ENCODE measurements around the gene IL1RAPL2. TPM values are rescaled to one million over a fixed set of nuclear protein-coding genes. Genes with fewer than 3 reads are reported as not detected.

The IL1RAPL2 gene
- total RNA-seq, 4 donors from 2014 or later: not detected

DNA sequence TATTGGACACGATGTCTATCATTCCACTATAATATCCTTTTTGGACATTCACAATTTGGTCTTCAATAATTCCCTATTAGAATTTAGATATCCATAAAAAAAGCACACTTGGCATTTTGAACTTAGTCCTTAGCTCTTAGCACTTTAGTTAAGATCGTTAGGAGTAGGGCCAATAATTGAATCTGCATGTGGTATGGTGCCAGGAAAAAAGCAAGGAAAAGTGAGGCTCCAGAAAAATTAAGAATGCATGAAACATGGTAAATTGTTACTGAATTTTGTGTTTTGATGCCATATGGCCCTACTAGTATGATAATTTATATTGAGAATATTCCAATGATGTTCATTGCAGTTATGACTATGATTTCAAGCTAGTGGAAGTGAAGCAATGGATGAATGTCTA is 708.1 kb downstream of the IL1RAPL2 start:
- TF ChIP-seq, protein P1, sequence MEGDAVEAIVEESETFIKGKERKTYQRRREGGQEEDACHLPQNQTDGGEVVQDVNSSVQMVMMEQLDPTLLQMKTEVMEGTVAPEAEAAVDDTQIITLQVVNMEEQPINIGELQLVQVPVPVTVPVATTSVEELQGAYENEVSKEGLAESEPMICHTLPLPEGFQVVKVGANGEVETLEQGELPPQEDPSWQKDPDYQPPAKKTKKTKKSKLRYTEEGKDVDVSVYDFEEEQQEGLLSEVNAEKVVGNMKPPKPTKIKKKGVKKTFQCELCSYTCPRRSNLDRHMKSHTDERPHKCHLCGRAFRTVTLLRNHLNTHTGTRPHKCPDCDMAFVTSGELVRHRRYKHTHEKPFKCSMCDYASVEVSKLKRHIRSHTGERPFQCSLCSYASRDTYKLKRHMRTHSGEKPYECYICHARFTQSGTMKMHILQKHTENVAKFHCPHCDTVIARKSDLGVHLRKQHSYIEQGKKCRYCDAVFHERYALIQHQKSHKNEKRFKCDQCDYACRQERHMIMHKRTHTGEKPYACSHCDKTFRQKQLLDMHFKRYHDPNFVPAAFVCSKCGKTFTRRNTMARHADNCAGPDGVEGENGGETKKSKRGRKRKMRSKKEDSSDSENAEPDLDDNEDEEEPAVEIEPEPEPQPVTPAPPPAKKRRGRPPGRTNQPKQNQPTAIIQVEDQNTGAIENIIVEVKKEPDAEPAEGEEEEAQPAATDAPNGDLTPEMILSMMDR (IDR thresholded peaks at IDR 0.05): no peak

DNA sequence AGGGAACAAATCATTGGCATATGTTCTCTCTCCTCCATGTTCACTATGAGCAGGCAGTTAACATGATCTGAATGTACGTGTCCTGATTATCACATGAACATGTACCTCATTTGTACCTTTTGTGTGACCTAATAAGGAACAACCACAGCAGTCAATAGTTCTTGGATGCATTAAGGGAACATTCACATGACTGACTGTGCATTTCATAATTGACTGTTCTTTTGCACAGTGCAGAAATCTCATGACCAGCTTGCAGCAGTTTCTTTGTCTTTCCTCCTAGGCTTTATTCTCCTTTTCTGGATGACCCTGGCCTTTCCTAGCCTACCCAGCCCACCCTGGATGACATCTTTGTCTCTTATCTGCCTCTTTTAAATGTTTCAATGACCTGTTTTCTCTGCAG is 711.1 kb downstream of the IL1RAPL2 start:
- no peaks in the 10 kb centered on the region for H3K4me1 ChIP-seq
- no peaks in the 10 kb centered on the region for H3K36me3 ChIP-seq
- H3K9me3 ChIP-seq: no peaks in the 10 kb centered on the region
- H3K27ac ChIP-seq: no peak overlapping the region
- TF ChIP-seq, protein P1 (IDR thresholded peaks at IDR 0.05): no peak
- no peak for TF ChIP-seq POLR2A (IDR thresholded peaks at IDR 0.05)
- no peak overlapping the region for H3K4me3 ChIP-seq
- no peaks in the 10 kb centered on the region for H3K27me3 ChIP-seq
- no peak for DNase-seq

More for the DNA sequence above, 708.1 kb downstream of the IL1RAPL2 start:
- Histone ChIP-seq H3K27me3 (no peaks in the 10 kb centered on the region), H3K36me3 (no peaks in the 10 kb centered on the region), H3K4me1 (no peaks in the 10 kb centered on the region), H3K9me3 (no peaks in the 10 kb centered on the region), H3K27ac (no peak overlapping the region), H3K4me3 (no peak overlapping the region)
- DNase-seq: no peak

- TF ChIP-seq, protein P1 (IDR thresholded peaks at IDR 0.05): no peak
- TF ChIP-seq POLR2A (IDR thresholded peaks at IDR 0.05): no peak
- Histone ChIP-seq H3K36me3 (no peaks in the 10 kb centered on the region), H3K9me3 (no peaks in the 10 kb centered on the region), H3K4me3 (no peak overlapping the region), H3K27me3 (no peaks in the 10 kb centered on the region), H3K4me1 (no peaks in the 10 kb centered on the region), H3K27ac (no peak overlapping the region)
- DNase-seq: no peak
Measured at GRCh38 chrX:105282077-105282476, 716.1 kb downstream of the IL1RAPL2 start.

- no peaks in the 10 kb centered on the region for H3K36me3 ChIP-seq
- no peak overlapping the region for H3K4me3 ChIP-seq
- no peak for DNase-seq
- H3K9me3 ChIP-seq: no peaks in the 10 kb centered on the region
- no peaks in the 10 kb centered on the region for H3K27me3 ChIP-seq
- no peak for TF ChIP-seq POLR2A (IDR thresholded peaks at IDR 0.05)
- TF ChIP-seq, protein P1 (IDR thresholded peaks at IDR 0.05): no peak
- no peak overlapping the region for H3K27ac ChIP-seq
- no peaks in the 10 kb centered on the region for H3K4me1 ChIP-seq
Measured at GRCh38 chrX:105297041-105297440, 731.0 kb downstream of the IL1RAPL2 start.

- no peaks in the 10 kb centered on the region for H3K4me1 ChIP-seq
- no peak for TF ChIP-seq POLR2A (IDR thresholded peaks at IDR 0.05)
- TF ChIP-seq, protein P1 (IDR thresholded peaks at IDR 0.05): no peak
- H3K27me3 ChIP-seq: no peaks in the 10 kb centered on the region
- no peaks in the 10 kb centered on the region for H3K36me3 ChIP-seq
- no peak overlapping the region for H3K27ac ChIP-seq
- no peaks in the 10 kb centered on the region for H3K9me3 ChIP-seq
- no peak for DNase-seq
- H3K4me3 ChIP-seq: no peak overlapping the region
Measured at GRCh38 chrX:105299286-105299685, 733.3 kb downstream of the IL1RAPL2 start.

GRCh38 chrX:105302246-105302645 is 736.2 kb downstream of the IL1RAPL2 start:
- Histone ChIP-seq H3K4me1 (no peaks in the 10 kb centered on the region), H3K27me3 (no peaks in the 10 kb centered on the region), H3K4me3 (no peak overlapping the region), H3K9me3 (no peaks in the 10 kb centered on the region), H3K36me3 (no peaks in the 10 kb centered on the region), H3K27ac (no peak overlapping the region)
- TF ChIP-seq POLR2A (IDR thresholded peaks at IDR 0.05): no peak
- TF ChIP-seq, protein P1 (IDR thresholded peaks at IDR 0.05): no peak
- no peak for DNase-seq
